ENCODE measurements around the gene SLC12A7. TPM values are rescaled to one million over a fixed set of nuclear protein-coding genes. Genes with fewer than 3 reads are reported as not detected.

SLC12A7 gene
- total RNA-seq, 1 experiment from 2014 or later, result 48.2 TPM

- no peaks in the 10 kb centered on the region for H3K9me2 ChIP-seq (replicated peaks; ENCODE audit: low read length)
- DNase-seq (no peak), ATAC-seq (no peak)
- H3K79me2 ChIP-seq (ENCODE audit: low read length), result no peaks in the 10 kb centered on the region
- H4K20me1 ChIP-seq (ENCODE audit: low read length), result 0 out of 2 replicates have a peak, but pooled peaks cover 5% of the 10 kb centered on the region
- H3K36me3 ChIP-seq (ENCODE audit: low read depth, low read length), result no peaks in the 10 kb centered on the region
- H2AFZ ChIP-seq (ENCODE audit: low read length), result no peak overlapping the region; the same call in 1 of the 2 replicates
- H3K4me1 ChIP-seq (ENCODE audit: insufficient read depth, low read length), result peaks cover 26% of the 10 kb centered on the region
- H3K27me3 ChIP-seq (ENCODE audit: low read length), result peaks cover 23% of the 10 kb centered on the region
- ChIA-PET CTCF (no interaction called here), POLR2A (ENCODE audit: unreplicated experiment) (no interaction called here)
- peak overlapping the region; percentile 36; the same call in 1 of the 2 replicates for H3K9ac ChIP-seq (ENCODE audit: low read length)
- peak overlapping the region; percentile 71 for H3K4me2 ChIP-seq (ENCODE audit: low read length)
- BruUV-seq (replicated peaks), result no TSS peak
- H3K9me3 ChIP-seq (ENCODE audit: low read length), result no peaks in the 10 kb centered on the region
- H3K27ac ChIP-seq (ENCODE audit: low read length), result no peak overlapping the region
- H3K4me3 ChIP-seq (ENCODE audit: low read length), result no peak overlapping the region; the same call in 1 of the 2 replicates
- intact Hi-C loops (cut with micrococcal nuclease), result loop anchor here (10.0 kb wide), 1 partner anchor 159 kb away; no protein-coding TSS in a partner anchor
- TF ChIP-seq EZH2phosphoT487 (IDR thresholded peaks at IDR 0.05; ENCODE audit: borderline replicate concordance, low read length), result no peak
- TF ChIP-seq CTCF (conservative IDR thresholded peaks at IDR 0.05; ENCODE audit: low read depth, low read length), result no peak
- no peak for TF ChIP-seq EZH2 (IDR thresholded peaks at IDR 0.05; ENCODE audit: low read length, unreplicated experiment)
- H3F3A ChIP-seq (ENCODE audit: low read length, unreplicated experiment), result peaks cover 5% of the 10 kb centered on the region
These were observed 106.5 kb downstream of the SLC12A7 start for GRCh38 chr5:1005249-1005851.

- no peaks in the 10 kb centered on the region for H3K36me3 ChIP-seq (ENCODE audit: low read depth, low read length)
- peaks cover 26% of the 10 kb centered on the region for H3K4me1 ChIP-seq (ENCODE audit: insufficient read depth, low read length)
- CTCF ChIA-PET, result no interaction called here
- peak overlapping the region; percentile 45 for H2AFZ ChIP-seq (ENCODE audit: low read length)
- peak overlapping the region; percentile 71 for H3K4me2 ChIP-seq (ENCODE audit: low read length)
- peak overlapping the region; percentile 36 for H3K9ac ChIP-seq (ENCODE audit: low read length)
- no peak overlapping the region for H3K27ac ChIP-seq (ENCODE audit: low read length)
- intact Hi-C loops (cut with micrococcal nuclease), result loop anchor here (5.0 to 10.0 kb wide), 2 partner anchors 72 to 160 kb away; no protein-coding TSS in a partner anchor
- POLR2A ChIA-PET (ENCODE audit: unreplicated experiment), result no interaction called here
- no peaks in the 10 kb centered on the region for H3K79me2 ChIP-seq (ENCODE audit: low read length)
- peaks cover 30% of the 10 kb centered on the region for H3K27me3 ChIP-seq (ENCODE audit: low read length)
- no peaks in the 10 kb centered on the region for H4K20me1 ChIP-seq (ENCODE audit: low read length)
- peak; percentile 54 for ATAC-seq
- H3K9me3 ChIP-seq (ENCODE audit: low read length), result no peaks in the 10 kb centered on the region
- BruUV-seq (replicated peaks), result no TSS peak
- TF ChIP-seq CTCF (conservative IDR thresholded peaks at IDR 0.05; ENCODE audit: low read depth, low read length) (peak; percentile 67), EZH2phosphoT487 (IDR thresholded peaks at IDR 0.05; ENCODE audit: borderline replicate concordance, low read length) (0 out of 2 replicates have a peak, but pooled peaks have one; percentile 14), EZH2 (IDR thresholded peaks at IDR 0.05; ENCODE audit: low read length, unreplicated experiment) (no peak)
- peak; percentile 55 for DNase-seq
- peak overlapping the region; percentile 64 for H3K4me3 ChIP-seq (ENCODE audit: low read length)
- H3F3A ChIP-seq (ENCODE audit: low read length, unreplicated experiment), result peaks cover 5% of the 10 kb centered on the region
- H3K9me2 ChIP-seq (replicated peaks; ENCODE audit: low read length), result no peaks in the 10 kb centered on the region
These were observed 107.2 kb downstream of the SLC12A7 start for GRCh38 chr5:1004461-1005248.

Data from PC-3 (cell line).